Esophagus muscularis mucosa (tissue), 3 donors: Measurements from ENCODE around the gene RPUSD1.

Experiments
- POLR2A ChIP-seq: fragments of 450-650 bp; IDR thresholded peaks from one replicate; pipeline ENCODE4 v1.6.1; 2017; ENCODE audit warnings: antibody characterized with exemption, moderate library complexity, mild to moderate bottlenecking, low read depth
- TF ChIP-seq, protein P1 (sequence below), 3 experiments: fragments of 200-600 bp in 2 of 3; fragments of 450-650 bp in 1 of 3; sonication (generic) in 2 of 3; IDR thresholded peaks; one replicate each; pipeline ENCODE4 v1.5.1; 2017 to 2019; ENCODE audit warnings: antibody characterized with exemption in 3 of 3, mild to moderate bottlenecking in 2 of 3, moderate library complexity in 1 of 3

DNA sequence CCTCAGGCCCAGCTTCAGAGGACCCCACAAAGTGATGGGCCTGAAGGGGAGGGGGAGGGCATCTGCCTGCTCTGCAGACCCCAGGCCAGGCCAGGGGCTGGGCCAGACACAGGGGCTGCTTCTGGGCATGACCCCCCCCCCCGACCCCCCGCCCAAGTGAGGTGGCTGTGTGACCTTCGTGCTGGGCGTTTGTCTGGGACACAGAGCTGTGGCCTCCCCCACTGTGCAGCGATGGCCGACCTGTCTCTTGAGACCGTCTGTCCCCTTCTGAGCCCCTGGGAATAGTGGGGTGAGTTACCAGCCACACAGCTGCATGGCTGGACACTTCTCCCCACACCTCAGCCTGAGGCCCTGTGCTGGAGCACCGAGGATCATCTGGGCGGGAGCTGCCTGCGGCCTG, 47.2 kb upstream of the RPUSD1 start:
- TF ChIP-seq, protein P1, sequence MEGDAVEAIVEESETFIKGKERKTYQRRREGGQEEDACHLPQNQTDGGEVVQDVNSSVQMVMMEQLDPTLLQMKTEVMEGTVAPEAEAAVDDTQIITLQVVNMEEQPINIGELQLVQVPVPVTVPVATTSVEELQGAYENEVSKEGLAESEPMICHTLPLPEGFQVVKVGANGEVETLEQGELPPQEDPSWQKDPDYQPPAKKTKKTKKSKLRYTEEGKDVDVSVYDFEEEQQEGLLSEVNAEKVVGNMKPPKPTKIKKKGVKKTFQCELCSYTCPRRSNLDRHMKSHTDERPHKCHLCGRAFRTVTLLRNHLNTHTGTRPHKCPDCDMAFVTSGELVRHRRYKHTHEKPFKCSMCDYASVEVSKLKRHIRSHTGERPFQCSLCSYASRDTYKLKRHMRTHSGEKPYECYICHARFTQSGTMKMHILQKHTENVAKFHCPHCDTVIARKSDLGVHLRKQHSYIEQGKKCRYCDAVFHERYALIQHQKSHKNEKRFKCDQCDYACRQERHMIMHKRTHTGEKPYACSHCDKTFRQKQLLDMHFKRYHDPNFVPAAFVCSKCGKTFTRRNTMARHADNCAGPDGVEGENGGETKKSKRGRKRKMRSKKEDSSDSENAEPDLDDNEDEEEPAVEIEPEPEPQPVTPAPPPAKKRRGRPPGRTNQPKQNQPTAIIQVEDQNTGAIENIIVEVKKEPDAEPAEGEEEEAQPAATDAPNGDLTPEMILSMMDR (IDR thresholded peaks at IDR 0.05), result no peak
- no peak for TF ChIP-seq POLR2A
